Esophagus muscularis mucosa (tissue), 4 donors: Measurements from ENCODE around the gene ACE. TPM values are rescaled to one million over a fixed set of nuclear protein-coding genes. Genes with fewer than 3 reads are reported as not detected.

Source experiments
- DNase-seq: peaks from one replicate; pipeline ENCODE4 v3.0.0-alpha.2; 2017; ENCODE audit errors: extremely low spot score
- H3K27ac ChIP-seq, 4 donors: fragments of 200-600 bp; sonication (generic); replicated peaks in 1 of 4; 1 replicate in 3 of 4; 2 replicates in 1 of 4; pipeline ENCODE4 v1.5.1; 2016 to 2019; ENCODE audit warnings: mild to moderate bottlenecking in 1 of 4
- H3K27me3 ChIP-seq, 4 donors: fragments of 200-600 bp; sonication (generic); one replicate each; pipeline versions ENCODE4 v1.5.1 to v1.6.0; 2016 to 2019
- H3K36me3 ChIP-seq, 4 donors: fragments of 200-600 bp; sonication (generic); one replicate each; pipeline ENCODE4 v1.5.1; 2016 to 2019
- H3K4me1 ChIP-seq, 4 donors: fragments of 200-600 bp; sonication (generic); one replicate each; pipeline ENCODE4 v1.5.1; 2016 to 2019
- H3K4me3 ChIP-seq, 4 donors: fragments of 200-600 bp; sonication (generic); 1 replicate in 2 of 4; 2 replicates in 2 of 4; pipeline ENCODE4 v1.5.1; 2016 to 2019; ENCODE audit warnings: mild to moderate bottlenecking in 4 of 4, moderate library complexity in 1 of 4
- H3K9me3 ChIP-seq, 4 donors: fragments of 200-600 bp; sonication (generic); 1 replicate in 3 of 4; 2 replicates in 1 of 4; pipeline ENCODE4 v1.5.1; 2016 to 2019
- EP300 ChIP-seq: sonication (generic); formaldehyde crosslinking; IDR thresholded peaks from one replicate; pipeline ENCODE4 v1.6.1; 2017; ENCODE audit warnings: antibody characterized with exemption
- POLR2A ChIP-seq: fragments of 450-650 bp; IDR thresholded peaks from one replicate; pipeline ENCODE4 v1.6.1; 2017; ENCODE audit warnings: antibody characterized with exemption, moderate library complexity, mild to moderate bottlenecking, low read depth
- POLR2AphosphoS5 ChIP-seq, 2 donors: sonication (generic); formaldehyde crosslinking; IDR thresholded peaks; one replicate each; pipeline ENCODE4 v1.6.1; 2017; ENCODE audit warnings: antibody characterized with exemption in 2 of 2
- WGBS: methylation state at CpG from one replicate; pipeline ENCODE4 v1.1.5; 2018; 5-methylcytosine and 5-hydroxymethylcytosine counted together
- intact Hi-C: fragments of 100-400 bp; cut with DNase I; formaldehyde crosslinking; loops from one replicate; pipeline ENCODE4 v1.15.1; 2023
- total RNA-seq, 4 donors: library from RNA; depleted of rRNA; stranded (reverse); fragments of >200 nt; gene quantifications; one replicate each; pipeline versions ENCODE4 v1.1.0 to v1.2.1, GENCODE V29; 2016
- TF ChIP-seq, protein P1 (sequence below), 3 experiments: fragments of 200-600 bp in 2 of 3; fragments of 450-650 bp in 1 of 3; sonication (generic) in 2 of 3; IDR thresholded peaks; one replicate each; pipeline ENCODE4 v1.5.1; 2017 to 2019; ENCODE audit warnings: antibody characterized with exemption in 3 of 3, mild to moderate bottlenecking in 2 of 3, moderate library complexity in 1 of 3

ACE gene
- total RNA-seq, 4 donors from 2014 or later = 2.5 to 9.6 (median 4.9) TPM

DNA sequence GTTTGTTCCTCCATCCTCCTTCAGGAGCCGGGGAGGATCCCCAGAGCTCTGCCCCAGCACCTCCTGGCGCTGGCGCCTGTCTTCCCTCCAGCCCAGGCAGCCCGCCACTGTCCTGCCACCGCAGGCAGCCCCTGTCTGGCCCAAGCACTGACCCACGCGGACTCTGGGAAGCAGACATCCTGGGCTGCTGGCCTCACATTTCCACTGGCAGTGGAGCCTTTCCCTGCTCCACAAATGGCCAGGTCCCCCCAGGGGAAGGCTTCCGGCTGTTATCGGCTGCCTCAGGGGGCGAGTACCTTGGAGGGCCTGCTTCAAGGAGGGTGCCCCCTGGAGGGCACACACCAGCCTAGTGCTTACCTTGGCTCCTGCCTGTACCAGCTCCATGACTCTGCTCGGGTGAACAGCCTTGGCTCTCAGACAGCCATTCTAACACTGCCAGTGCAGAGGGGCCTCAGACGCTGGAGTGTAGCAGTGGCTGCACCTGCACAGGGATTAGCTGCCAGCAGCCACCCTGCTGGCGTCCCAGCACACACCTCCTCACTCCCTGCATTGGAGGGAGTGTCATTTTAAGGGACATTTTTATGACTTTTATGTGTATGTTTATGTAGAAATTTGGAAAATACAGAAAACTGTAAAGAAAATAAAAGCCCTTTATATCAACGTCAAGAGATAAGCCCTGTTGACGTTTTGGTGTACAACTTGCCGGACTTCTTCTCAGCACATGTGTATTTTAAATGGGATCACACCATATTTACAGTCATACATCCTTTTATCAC is 21.0 kb downstream of the ACE start:
- Histone ChIP-seq H3K27ac (no peak overlapping the region), H3K9me3 (no peaks in the 10 kb centered on the region), H3K36me3 (no peaks in the 10 kb centered on the region), H3K27me3 (peaks cover 0 to 20% (median 0%) of the 10 kb centered on the region in 4 donors), H3K4me1 (no peaks in the 10 kb centered on the region), H3K4me3 (no peak overlapping the region)
- intact Hi-C loops = no loop called here
- 78% methylated on average over 12 of the region's 16 CpGs for WGBS
- no peak for DNase-seq
- TF ChIP-seq POLR2A = no peak
- no peak for TF ChIP-seq EP300
- TF ChIP-seq POLR2AphosphoS5 (IDR thresholded peaks at IDR 0.05) = no peak
- TF ChIP-seq, protein P1, sequence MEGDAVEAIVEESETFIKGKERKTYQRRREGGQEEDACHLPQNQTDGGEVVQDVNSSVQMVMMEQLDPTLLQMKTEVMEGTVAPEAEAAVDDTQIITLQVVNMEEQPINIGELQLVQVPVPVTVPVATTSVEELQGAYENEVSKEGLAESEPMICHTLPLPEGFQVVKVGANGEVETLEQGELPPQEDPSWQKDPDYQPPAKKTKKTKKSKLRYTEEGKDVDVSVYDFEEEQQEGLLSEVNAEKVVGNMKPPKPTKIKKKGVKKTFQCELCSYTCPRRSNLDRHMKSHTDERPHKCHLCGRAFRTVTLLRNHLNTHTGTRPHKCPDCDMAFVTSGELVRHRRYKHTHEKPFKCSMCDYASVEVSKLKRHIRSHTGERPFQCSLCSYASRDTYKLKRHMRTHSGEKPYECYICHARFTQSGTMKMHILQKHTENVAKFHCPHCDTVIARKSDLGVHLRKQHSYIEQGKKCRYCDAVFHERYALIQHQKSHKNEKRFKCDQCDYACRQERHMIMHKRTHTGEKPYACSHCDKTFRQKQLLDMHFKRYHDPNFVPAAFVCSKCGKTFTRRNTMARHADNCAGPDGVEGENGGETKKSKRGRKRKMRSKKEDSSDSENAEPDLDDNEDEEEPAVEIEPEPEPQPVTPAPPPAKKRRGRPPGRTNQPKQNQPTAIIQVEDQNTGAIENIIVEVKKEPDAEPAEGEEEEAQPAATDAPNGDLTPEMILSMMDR (IDR thresholded peaks at IDR 0.05) = no peak

DNA sequence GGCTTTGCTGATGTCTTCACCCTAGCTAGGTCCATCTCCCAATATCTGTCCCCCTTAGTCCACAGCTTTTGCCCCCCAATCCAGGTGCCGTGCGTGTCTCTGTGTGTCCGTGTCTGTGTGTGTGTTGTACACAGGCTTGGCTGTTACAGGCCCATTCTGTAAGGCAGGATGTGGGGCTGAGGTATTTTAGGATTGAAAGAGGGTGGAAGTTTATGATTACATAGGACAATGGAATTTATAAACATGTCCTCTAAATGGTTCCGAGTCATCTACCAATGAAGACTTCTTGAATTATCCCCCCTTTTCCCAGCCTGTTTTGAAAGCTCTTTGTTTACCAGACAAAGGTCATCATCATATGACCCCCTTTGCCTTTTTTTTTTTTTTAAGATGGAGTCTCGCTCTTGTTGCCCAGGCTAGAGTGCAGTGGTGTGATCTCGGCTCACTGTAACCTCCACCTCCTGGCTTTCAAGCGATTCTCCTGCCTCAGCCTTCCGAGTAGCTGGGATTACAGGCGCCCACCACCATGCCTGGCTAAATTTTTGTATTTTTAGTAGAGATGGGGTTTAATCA is 21.9 kb downstream of the ACE start:
- H3K9me3 ChIP-seq = no peaks in the 10 kb centered on the region
- no peak overlapping the region for H3K27ac ChIP-seq
- TF ChIP-seq EP300 (no peak), POLR2A (no peak), POLR2AphosphoS5 (IDR thresholded peaks at IDR 0.05) (no peak)
- TF ChIP-seq, protein P1 (IDR thresholded peaks at IDR 0.05) = no peak
- H3K27me3 ChIP-seq = peaks cover 0 to 20% (median 0%) of the 10 kb centered on the region in 4 donors
- H3K4me3 ChIP-seq = no peak overlapping the region
- intact Hi-C loops = no loop called here
- 73% methylated on average over 9 of the region's 9 CpGs for whole genome bisulfite sequencing
- H3K4me1 ChIP-seq = no peaks in the 10 kb centered on the region
- H3K36me3 ChIP-seq = no peaks in the 10 kb centered on the region
- no peak for DNase-seq

DNA sequence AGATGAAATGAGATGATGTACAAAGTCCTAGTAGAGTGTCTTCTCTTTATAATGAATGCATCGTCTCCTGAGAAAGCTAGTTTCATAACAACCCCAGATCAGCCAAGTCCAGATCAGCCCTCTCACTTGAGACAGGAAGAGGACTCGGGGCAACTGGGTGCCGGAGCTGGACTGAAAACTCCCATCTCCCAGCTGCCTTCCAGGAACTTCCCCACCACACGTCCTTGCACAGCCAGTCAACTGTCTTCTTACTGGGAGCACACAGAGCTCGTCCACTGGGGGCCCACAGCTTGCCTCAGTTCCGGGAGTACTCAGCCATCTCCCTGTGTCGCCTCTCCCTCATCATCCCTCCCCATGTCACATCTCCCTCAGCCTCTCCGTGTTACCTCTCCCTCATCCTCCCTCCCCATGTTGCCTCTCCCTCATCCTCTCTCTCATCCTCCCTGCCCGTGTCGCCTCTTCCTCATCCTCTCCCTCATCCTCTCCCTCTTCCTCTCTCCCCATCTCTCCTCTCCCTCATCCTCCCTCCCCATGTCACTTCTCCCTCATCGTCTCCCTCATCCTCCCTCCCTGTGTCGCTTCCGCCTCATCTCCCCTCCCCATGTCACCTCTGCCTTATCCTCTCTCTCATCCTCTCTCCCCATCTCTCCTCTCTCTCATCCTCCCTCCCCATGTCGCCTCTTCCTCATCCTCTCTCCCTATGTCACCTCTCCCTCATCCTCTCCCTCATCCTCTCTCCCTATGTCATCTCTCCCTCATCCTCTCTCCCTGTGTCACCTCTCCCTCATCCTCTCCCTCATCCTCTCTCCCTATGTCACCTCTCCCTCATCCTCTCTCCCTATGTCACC is 23.9 kb downstream of the ACE start:
- Histone ChIP-seq H3K27me3 (peaks cover 0 to 33% (median 0%) of the 10 kb centered on the region in 4 donors), H3K9me3 (no peaks in the 10 kb centered on the region), H3K4me3 (no peak overlapping the region), H3K36me3 (no peaks in the 10 kb centered on the region), H3K27ac (no peak overlapping the region), H3K4me1 (no peaks in the 10 kb centered on the region)
- no peak for DNase-seq
- 54% methylated on average over 14 of the region's 14 CpGs for WGBS
- intact Hi-C loops = no loop called here
- TF ChIP-seq POLR2AphosphoS5 (IDR thresholded peaks at IDR 0.05) (no peak), EP300 (no peak), POLR2A (no peak)
- TF ChIP-seq, protein P1 (IDR thresholded peaks at IDR 0.05) = no peak

DNA sequence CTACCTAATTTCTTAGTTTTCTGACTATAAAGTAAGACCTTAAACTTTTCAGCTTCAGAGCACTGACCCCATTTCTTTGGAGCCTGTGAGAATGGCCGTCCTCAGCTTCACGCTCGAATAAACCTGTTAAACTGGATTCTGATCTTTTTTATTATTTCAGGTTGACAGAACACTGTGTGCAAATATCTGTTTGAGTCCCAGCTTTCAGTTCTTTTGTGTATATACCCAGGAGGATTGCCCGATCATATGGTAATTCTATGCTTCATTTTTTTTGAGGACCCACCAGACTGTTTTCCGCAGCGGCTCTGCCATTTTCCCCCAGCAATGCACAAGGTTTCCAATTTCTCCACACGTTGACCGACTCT is 26.5 kb downstream of the ACE start:
- Histone ChIP-seq H3K4me3 (no peak overlapping the region), H3K27ac (no peak overlapping the region), H3K27me3 (peaks cover 0 to 59% (median 0%) of the 10 kb centered on the region in 4 donors), H3K4me1 (no peaks in the 10 kb centered on the region), H3K9me3 (no peaks in the 10 kb centered on the region), H3K36me3 (no peaks in the 10 kb centered on the region)
- TF ChIP-seq POLR2AphosphoS5 (IDR thresholded peaks at IDR 0.05) = no peak
- 83% methylated on average over 8 of the region's 8 CpGs for WGBS
- DNase-seq = no peak
- intact Hi-C loops = no loop called here

DNA sequence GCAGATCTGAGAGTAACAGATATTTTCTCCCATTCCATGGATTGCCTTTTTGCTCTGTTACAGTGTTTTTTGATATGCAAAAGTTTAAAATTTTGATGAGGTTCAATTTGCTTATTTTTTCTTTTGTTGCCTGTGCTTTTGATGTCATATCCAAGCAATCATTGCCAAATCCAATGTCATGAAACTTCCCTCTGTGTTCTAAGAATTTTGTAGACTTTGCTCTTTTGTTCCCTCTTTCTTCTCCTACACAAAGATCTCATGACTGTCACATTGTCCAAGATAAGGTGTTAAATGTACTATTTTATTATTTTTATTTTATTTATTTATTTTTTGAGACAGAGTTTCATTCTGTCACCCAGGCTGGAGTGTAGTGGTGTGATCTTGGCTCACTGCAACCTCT is 27.4 kb downstream of the ACE start:
- Histone ChIP-seq H3K9me3 (no peaks in the 10 kb centered on the region), H3K36me3 (no peaks in the 10 kb centered on the region)

More for the DNA sequence above, 27.4 kb downstream of the ACE start:
- no peak for DNase-seq
- Histone ChIP-seq H3K4me1 (no peaks in the 10 kb centered on the region), H3K27ac (no peak overlapping the region), H3K4me3 (no peak overlapping the region), H3K27me3 (peaks cover 0 to 66% (median 0%) of the 10 kb centered on the region in 4 donors)
- TF ChIP-seq, protein P1 (IDR thresholded peaks at IDR 0.05) = no peak
- TF ChIP-seq EP300 (no peak), POLR2A (no peak), POLR2AphosphoS5 (IDR thresholded peaks at IDR 0.05) (no peak)
- intact Hi-C loops = no loop called here
